ENCODE data around the gene CCDC7.

- no peak for TF ChIP-seq POLR2A (IDR thresholded peaks at IDR 0.05; ENCODE audit: low read length)
- TF ChIP-seq GATA1 (IDR thresholded peaks at IDR 0.05; ENCODE audit: low read depth, low read length): no peak
These were observed 154.4 kb downstream of the CCDC7 start for GRCh38 chr10:32600317-32600716.
